Measurements from ENCODE around the gene FILIP1. TPM values are rescaled to one million over a fixed set of nuclear protein-coding genes. Genes with fewer than 3 reads are reported as not detected.

FILIP1 gene
- polyA plus RNA-seq, 3 donors: not detected

DNA sequence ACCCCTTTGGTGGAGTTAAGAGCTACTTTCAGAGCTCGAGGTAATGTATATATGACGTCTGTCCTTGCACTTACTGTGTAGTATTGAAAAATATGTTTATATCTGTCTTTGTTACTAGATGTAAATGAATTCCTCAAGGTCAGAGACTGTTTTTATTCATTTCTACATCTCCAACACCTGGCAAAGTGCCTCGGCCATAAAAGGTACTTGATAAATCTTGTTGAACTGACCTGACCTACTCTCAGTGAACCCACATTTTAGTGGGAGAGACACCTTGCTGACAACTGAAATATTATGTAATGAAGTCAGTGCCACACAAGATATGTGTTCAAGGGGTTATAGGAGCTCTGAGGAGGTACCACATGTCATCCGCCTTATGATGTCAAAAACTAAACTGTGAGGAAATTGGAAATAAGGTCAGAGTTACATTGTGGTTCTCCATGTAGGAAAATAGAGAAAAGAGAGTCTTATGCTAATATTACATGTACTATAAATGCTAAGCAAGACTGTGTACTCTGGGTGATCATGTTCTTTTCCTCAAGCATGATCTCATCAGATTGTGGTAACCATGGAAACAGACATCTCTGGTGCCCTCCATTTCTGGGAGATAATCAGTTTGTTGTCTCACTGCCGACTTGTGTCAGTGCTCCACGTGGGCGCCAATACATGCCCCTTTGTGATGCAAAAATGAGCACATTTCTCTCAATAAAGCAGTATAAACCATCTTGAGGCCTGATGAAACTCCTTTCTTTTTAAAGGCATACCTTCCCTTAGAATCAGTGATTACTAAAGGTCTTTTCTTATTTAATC lies 203.3 kb downstream of the FILIP1 start:
- Mint-ChIP-seq H3K27me3 (ENCODE audit: low read depth in 3 of 3) (no peaks in the 10 kb centered on the region), H3K4me3 (no peak overlapping the region), H3K36me3 (peaks cover 2 to 10% of the 10 kb centered on the region in 2 donors), H3K4me1 (peaks cover 21% of the 10 kb centered on the region), H3K27ac (no peak overlapping the region), H3K9me3 (no peaks in the 10 kb centered on the region)
- no peak overlapping the region for H2AFZ ChIP-seq (ENCODE audit: insufficient read depth, low read depth, low read length, poor library complexity, severe bottlenecking)
- TF ChIP-seq, protein P1, sequence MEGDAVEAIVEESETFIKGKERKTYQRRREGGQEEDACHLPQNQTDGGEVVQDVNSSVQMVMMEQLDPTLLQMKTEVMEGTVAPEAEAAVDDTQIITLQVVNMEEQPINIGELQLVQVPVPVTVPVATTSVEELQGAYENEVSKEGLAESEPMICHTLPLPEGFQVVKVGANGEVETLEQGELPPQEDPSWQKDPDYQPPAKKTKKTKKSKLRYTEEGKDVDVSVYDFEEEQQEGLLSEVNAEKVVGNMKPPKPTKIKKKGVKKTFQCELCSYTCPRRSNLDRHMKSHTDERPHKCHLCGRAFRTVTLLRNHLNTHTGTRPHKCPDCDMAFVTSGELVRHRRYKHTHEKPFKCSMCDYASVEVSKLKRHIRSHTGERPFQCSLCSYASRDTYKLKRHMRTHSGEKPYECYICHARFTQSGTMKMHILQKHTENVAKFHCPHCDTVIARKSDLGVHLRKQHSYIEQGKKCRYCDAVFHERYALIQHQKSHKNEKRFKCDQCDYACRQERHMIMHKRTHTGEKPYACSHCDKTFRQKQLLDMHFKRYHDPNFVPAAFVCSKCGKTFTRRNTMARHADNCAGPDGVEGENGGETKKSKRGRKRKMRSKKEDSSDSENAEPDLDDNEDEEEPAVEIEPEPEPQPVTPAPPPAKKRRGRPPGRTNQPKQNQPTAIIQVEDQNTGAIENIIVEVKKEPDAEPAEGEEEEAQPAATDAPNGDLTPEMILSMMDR (IDR thresholded peaks at IDR 0.05): no peak
- DNase-seq: no peak
- H4K20me1 ChIP-seq (ENCODE audit: insufficient read depth, low read length): no peaks in the 10 kb centered on the region
- no peaks in the 10 kb centered on the region for H3K27me3 ChIP-seq (ENCODE audit: control insufficient read depth in 2 of 2, insufficient read depth in 2 of 2, low read length in 2 of 2)
- H3K79me2 ChIP-seq (ENCODE audit: insufficient read depth, low read length): peaks cover 22% of the 10 kb centered on the region
- H3K4me2 ChIP-seq (replicated peaks; ENCODE audit: extremely low read depth, low read length, poor library complexity, severe bottlenecking): no peak overlapping the region
- H3K36me3 ChIP-seq (replicated peaks in 1 of 2; ENCODE audit: control insufficient read depth in 1 of 2, insufficient read depth in 2 of 2, low read length in 2 of 2): no peaks in the 10 kb centered on the region
- H3K9me3 ChIP-seq (replicated peaks in 1 of 2; ENCODE audit: control insufficient read depth in 1 of 2, insufficient read depth in 1 of 2, low read length in 2 of 2): no peaks in the 10 kb centered on the region
- H3K27ac ChIP-seq (ENCODE audit: low read depth in 1 of 2, low read length in 2 of 2): no peak overlapping the region
- intact Hi-C loops (cut with micrococcal nuclease): no loop called here
- H3K4me3 ChIP-seq (replicated peaks in 1 of 3; ENCODE audit: low read depth in 2 of 3, low read length in 3 of 3): no peak overlapping the region
- no peak overlapping the region for H3K9ac ChIP-seq (ENCODE audit: insufficient read depth, low read length, poor library complexity, severe bottlenecking)
- peaks cover 3 to 23% of the 10 kb centered on the region in 2 donors for H3K4me1 ChIP-seq (ENCODE audit: control insufficient read depth in 1 of 2, insufficient read depth in 2 of 2, low read length in 2 of 2)
- WGBS (ENCODE audit: insufficient coverage): 82% methylated on average over 3 of the region's 7 CpGs

DNA sequence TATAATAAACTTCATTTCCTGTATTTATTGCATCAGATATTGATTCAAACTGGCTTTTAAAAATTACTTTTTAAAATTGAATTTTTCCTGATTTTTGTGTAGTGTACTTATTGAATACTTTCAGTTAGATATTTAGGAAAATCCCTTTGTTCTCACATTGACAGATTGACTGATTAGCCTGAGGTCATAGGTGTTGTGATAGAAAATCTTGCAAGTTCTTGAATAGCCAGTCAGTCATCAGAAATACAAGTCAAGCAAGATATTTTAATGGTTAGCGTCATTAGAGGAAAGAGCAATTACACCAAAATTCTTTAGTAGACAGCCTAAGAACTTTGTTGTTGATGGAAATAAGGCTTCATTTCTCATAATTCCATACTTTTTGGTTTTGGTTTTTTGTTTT lies 205.6 kb downstream of the FILIP1 start:
- Histone ChIP-seq H3K36me3 (replicated peaks in 1 of 2; ENCODE audit: control insufficient read depth in 1 of 2, insufficient read depth in 2 of 2, low read length in 2 of 2) (no peaks in the 10 kb centered on the region), H3K27me3 (ENCODE audit: control insufficient read depth in 2 of 2, insufficient read depth in 2 of 2, low read length in 2 of 2) (no peaks in the 10 kb centered on the region), H3K4me2 (replicated peaks; ENCODE audit: extremely low read depth, low read length, poor library complexity, severe bottlenecking) (no peak overlapping the region), H3K9me3 (replicated peaks in 1 of 2; ENCODE audit: control insufficient read depth in 1 of 2, insufficient read depth in 1 of 2, low read length in 2 of 2) (no peaks in the 10 kb centered on the region), H3K27ac (ENCODE audit: low read depth in 1 of 2, low read length in 2 of 2) (no peak overlapping the region), H2AFZ (ENCODE audit: insufficient read depth, low read depth, low read length, poor library complexity, severe bottlenecking) (no peak overlapping the region), H3K4me3 (replicated peaks in 1 of 3; ENCODE audit: low read depth in 2 of 3, low read length in 3 of 3) (no peak overlapping the region), H4K20me1 (ENCODE audit: insufficient read depth, low read length) (peaks cover 6% of the 10 kb centered on the region), H3K79me2 (ENCODE audit: insufficient read depth, low read length) (peaks cover 39% of the 10 kb centered on the region), H3K4me1 (ENCODE audit: control insufficient read depth in 1 of 2, insufficient read depth in 2 of 2, low read length in 2 of 2) (peaks cover 7 to 35% of the 10 kb centered on the region in 2 donors), H3K9ac (ENCODE audit: insufficient read depth, low read length, poor library complexity, severe bottlenecking) (no peak overlapping the region)
- Mint-ChIP-seq H3K9me3 (no peaks in the 10 kb centered on the region), H3K4me3 (no peak overlapping the region), H3K36me3 (peaks cover 2 to 10% of the 10 kb centered on the region in 2 donors), H3K27me3 (ENCODE audit: low read depth in 3 of 3) (no peaks in the 10 kb centered on the region), H3K4me1 (peaks cover 21% of the 10 kb centered on the region), H3K27ac (no peak overlapping the region)
- WGBS (ENCODE audit: insufficient coverage): no CpG with 5 or more reads among the region's 1 CpG
- TF ChIP-seq, protein P1 (IDR thresholded peaks at IDR 0.05): no peak
- intact Hi-C loops (cut with micrococcal nuclease): loop anchor here in 1 of 2 donors (10.0 kb wide), 1 partner anchor 317 kb away; the partner anchor contains the start of gene SENP6
- DNase-seq: no peak
